ENCODE results near the gene WWP2.

WWP2 gene

DNA sequence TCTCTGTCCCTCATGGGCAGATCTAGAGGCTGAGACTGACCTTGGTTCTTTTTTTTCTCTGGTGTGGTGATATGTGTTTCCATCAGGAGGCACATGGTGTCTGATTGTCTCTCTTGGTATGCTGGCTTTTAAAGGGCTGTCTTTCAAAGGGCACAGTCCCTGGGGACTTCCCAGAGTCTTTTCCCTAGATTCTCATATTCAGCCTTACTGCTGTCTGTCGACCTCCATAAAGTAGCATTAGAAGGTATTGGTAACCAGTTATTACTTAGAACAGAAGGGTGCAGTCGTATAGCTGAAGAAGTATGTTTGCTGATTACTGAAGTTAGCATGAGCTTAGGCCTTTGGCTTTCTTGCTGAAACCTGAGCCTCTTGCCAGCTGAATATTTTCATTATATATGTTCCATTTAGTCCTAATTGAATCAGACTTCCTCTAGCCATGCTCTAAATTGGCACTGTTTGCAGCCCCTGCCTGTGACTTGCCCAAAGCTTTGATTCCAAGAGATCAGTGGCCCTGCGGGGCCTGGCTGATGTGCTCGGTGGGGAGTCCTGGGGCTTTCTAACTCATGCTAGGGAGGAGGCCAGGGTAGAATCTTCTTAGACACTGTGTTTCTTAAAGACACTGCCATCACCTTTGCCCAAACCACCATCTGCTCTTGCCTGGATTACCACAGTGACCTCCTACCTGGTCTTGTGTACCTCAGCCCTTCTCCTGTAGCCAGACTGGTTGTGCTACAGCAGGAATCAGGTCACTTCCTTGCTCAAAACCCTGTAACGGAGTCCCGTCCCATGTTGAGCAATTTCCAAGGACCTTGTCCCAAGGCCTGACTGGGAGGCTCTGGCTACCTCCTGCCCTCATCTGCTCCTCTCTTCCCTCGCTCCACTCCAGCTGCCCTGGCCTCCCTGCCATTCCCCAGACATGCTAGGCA, 71.5 kb downstream of the WWP2 start:
- peak; percentile 28 for DNase-seq
- TF ChIP-seq, protein P1, sequence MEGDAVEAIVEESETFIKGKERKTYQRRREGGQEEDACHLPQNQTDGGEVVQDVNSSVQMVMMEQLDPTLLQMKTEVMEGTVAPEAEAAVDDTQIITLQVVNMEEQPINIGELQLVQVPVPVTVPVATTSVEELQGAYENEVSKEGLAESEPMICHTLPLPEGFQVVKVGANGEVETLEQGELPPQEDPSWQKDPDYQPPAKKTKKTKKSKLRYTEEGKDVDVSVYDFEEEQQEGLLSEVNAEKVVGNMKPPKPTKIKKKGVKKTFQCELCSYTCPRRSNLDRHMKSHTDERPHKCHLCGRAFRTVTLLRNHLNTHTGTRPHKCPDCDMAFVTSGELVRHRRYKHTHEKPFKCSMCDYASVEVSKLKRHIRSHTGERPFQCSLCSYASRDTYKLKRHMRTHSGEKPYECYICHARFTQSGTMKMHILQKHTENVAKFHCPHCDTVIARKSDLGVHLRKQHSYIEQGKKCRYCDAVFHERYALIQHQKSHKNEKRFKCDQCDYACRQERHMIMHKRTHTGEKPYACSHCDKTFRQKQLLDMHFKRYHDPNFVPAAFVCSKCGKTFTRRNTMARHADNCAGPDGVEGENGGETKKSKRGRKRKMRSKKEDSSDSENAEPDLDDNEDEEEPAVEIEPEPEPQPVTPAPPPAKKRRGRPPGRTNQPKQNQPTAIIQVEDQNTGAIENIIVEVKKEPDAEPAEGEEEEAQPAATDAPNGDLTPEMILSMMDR (IDR thresholded peaks at IDR 0.05; ENCODE audit: low read depth, low read length, missing control alignments) = no peak
- no peaks in the 10 kb centered on the region for H3K36me3 ChIP-seq (replicated peaks)
- H3K27me3 ChIP-seq (replicated peaks) = no peaks in the 10 kb centered on the region
- no peak overlapping the region for H3K4me3 ChIP-seq (ENCODE audit: low read depth, low read length)
- no peak overlapping the region for H3K27ac ChIP-seq
- in situ Hi-C loops (cut with HindIII; ENCODE audit: low pct_ligation_motif_present, low sequenced_read_pairs) = no loop called here

DNA sequence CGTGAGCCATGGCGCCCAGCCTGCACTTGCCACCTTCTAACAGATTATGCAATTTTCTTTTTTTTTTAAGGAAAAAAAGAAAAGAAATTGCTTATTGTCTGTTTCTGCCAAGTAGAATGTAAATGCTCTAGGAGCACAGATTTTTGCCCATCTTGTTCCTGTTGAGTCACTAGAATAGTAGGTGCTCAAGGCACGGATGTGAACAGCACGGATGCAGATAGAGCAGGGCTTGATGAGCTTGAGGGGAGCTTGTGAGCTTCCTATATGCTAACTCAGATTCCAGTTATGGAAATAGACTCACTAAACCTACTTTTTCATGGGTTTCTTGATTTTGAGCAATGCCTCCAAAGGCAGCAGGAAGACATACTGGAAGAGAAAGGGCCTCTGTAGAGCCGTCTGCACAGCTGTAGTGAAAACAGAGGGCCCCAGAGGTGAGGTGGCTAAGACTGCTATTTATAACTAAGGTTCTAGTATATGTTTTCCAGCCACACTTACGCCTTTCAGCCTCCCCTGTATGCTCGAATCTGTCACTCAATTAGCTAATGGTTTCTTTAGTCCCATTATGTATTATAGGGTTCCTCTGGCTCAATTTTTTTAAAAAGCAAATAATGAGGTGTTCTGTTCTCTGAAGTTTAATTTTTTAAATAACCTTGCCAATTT, 72.8 kb downstream of the WWP2 start:
- TF ChIP-seq, protein P1 (IDR thresholded peaks at IDR 0.05; ENCODE audit: low read depth, low read length, missing control alignments) = no peak
- Histone ChIP-seq H3K36me3 (replicated peaks) (no peaks in the 10 kb centered on the region), H3K4me3 (ENCODE audit: low read depth, low read length) (no peak overlapping the region), H3K27ac (no peak overlapping the region), H3K27me3 (replicated peaks) (no peaks in the 10 kb centered on the region)
- in situ Hi-C loops (cut with HindIII; ENCODE audit: low pct_ligation_motif_present, low sequenced_read_pairs) = no loop called here
- DNase-seq = no peak

DNA sequence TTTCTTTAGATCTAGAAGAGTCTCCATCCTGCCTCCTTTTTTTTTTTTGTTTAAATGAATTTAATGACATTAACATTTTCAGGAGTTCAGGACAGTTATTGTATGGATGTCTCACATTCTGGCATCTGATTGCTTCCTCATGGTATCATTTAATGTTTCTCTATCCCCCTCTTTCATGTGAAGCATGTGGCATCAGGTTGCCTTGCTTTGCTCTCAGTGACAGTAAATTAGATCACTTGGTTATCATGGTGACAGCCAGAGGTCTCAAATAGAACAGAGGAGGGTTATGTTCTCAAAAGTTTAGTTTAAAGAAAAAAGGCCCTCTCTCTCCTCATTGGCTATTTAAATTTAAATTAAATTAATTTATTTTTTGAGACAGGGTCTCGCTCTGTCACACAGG, 74.1 kb downstream of the WWP2 start:
- H3K4me3 ChIP-seq (ENCODE audit: low read depth, low read length) = no peak overlapping the region
- in situ Hi-C loops (cut with HindIII; ENCODE audit: low pct_ligation_motif_present, low sequenced_read_pairs) = no loop called here
- no peak overlapping the region for H3K27ac ChIP-seq
- no peak for DNase-seq
- H3K27me3 ChIP-seq (replicated peaks) = no peaks in the 10 kb centered on the region
- H3K36me3 ChIP-seq (replicated peaks) = no peaks in the 10 kb centered on the region
- TF ChIP-seq, protein P1 (IDR thresholded peaks at IDR 0.05; ENCODE audit: low read depth, low read length, missing control alignments) = no peak

DNA sequence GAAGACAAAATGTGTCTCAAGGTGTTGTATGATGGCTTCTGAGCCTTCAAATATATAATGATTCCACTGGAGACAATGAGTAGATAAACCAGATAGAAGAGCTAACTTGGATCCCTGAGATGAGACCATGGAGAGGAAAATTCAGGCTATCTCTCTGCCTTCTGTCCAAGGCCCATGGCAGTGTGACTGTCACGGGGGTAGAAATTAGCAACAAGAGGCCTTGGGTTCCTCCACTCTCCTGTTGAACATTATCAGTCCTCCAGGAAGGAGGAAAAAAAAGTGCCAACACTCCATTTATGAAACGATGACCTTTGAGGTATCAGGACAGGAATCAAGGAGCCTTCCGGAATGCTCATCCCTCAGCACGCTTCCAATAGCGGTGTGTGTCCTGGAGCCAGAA, 75.2 kb downstream of the WWP2 start:
- TF ChIP-seq, protein P1 (IDR thresholded peaks at IDR 0.05; ENCODE audit: low read depth, low read length, missing control alignments) = no peak
- in situ Hi-C loops (cut with HindIII; ENCODE audit: low pct_ligation_motif_present, low sequenced_read_pairs) = no loop called here
- Histone ChIP-seq H3K27ac (no peak overlapping the region), H3K36me3 (replicated peaks) (no peaks in the 10 kb centered on the region), H3K4me3 (ENCODE audit: low read depth, low read length) (no peak overlapping the region), H3K27me3 (replicated peaks) (no peaks in the 10 kb centered on the region)
- no peak for DNase-seq

DNA sequence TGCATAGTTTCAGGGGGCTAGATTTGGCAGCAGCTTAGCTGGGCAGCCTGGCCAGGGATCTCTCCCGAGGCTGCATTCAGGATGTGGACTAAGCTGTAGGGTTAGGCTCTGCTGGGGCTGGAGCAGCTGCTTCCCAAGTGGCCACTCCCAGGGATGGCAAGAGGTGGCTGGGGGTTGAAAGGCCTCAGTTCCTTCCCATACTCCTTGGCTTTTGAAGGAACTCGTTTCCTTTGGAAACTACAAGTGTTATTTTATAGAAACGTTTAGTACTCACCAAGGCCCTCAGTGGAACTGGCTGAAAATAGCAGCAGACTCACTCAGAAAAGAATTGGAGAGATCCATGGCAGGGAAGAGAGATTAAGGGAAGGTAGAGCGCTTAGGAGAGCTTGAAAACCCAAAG, 76.4 kb downstream of the WWP2 start:
- in situ Hi-C loops (cut with HindIII; ENCODE audit: low pct_ligation_motif_present, low sequenced_read_pairs) = no loop called here
- no peaks in the 10 kb centered on the region for H3K27me3 ChIP-seq (replicated peaks)
- no peaks in the 10 kb centered on the region for H3K36me3 ChIP-seq (replicated peaks)
- H3K27ac ChIP-seq = no peak overlapping the region
- TF ChIP-seq, protein P1 (IDR thresholded peaks at IDR 0.05; ENCODE audit: low read depth, low read length, missing control alignments) = no peak
- no peak overlapping the region for H3K4me3 ChIP-seq (ENCODE audit: low read depth, low read length)
- DNase-seq = no peak
